DND-41 (cell line): ENCODE measurements around the gene LDLRAP1.

ENCODE experiments used
- ATAC-seq: fragments of 200-7000 bp; cut with Tn5 transposase; 3 replicates; pipeline ENCODE4 v1.9.1; 2021; ENCODE audit warnings: low read depth; ENCODE audit not compliant: insufficient read depth
- DNase-seq: peaks from one replicate; pipeline ENCODE4 v3.0.0-alpha.2; 2020
- H2AFZ ChIP-seq: 2 replicates; pipeline ENCODE4 v1.6.0; 2012; ENCODE audit warnings: low read depth, low read length
- H3K27ac ChIP-seq: 2 replicates; pipeline ENCODE4 v1.5.1; 2012; ENCODE audit warnings: low read length, inconsistent platforms
- H3K27me3 ChIP-seq: fragments of 200-600 bp; sonication (generic); 2 replicates; pipeline ENCODE4 v1.6.0; 2012; ENCODE audit warnings: low read length, mild to moderate bottlenecking, inconsistent platforms; ENCODE audit not compliant: insufficient read depth, poor library complexity
- H3K36me3 ChIP-seq: 2 replicates; pipeline ENCODE4 v1.5.1; 2012; ENCODE audit warnings: low read length, inconsistent platforms; ENCODE audit not compliant: insufficient read depth
- H3K4me1 ChIP-seq: 2 replicates; pipeline ENCODE4 v1.5.1; 2012; ENCODE audit warnings: mild to moderate bottlenecking, low read length; ENCODE audit not compliant: insufficient read depth
- H3K4me2 ChIP-seq: 2 replicates; pipeline ENCODE4 v1.6.0; 2012; ENCODE audit warnings: mild to moderate bottlenecking, moderate library complexity, low read length, inconsistent platforms; ENCODE audit not compliant: insufficient read depth
- H3K4me3 ChIP-seq, 2 experiments: fragments of 200-600 bp in 1 of 2; shearing (Covaris generic) in 1 of 2; 2 replicates each; pipeline ENCODE4 v1.5.1; 2012 to 2016; ENCODE audit warnings: inconsistent platforms in 2 of 2, low read length in 2 of 2, mild to moderate bottlenecking in 2 of 2, low read depth in 1 of 2, moderate library complexity in 1 of 2
- H3K79me2 ChIP-seq: 2 replicates; pipeline ENCODE4 v1.6.0; 2012; ENCODE audit warnings: low read length, inconsistent platforms; ENCODE audit not compliant: insufficient read depth
- H3K9ac ChIP-seq: 2 replicates; pipeline ENCODE4 v1.6.0; 2012; ENCODE audit warnings: low read depth, mild to moderate bottlenecking, inconsistent platforms, low read length, moderate library complexity
- H3K9me3 ChIP-seq: 2 replicates; pipeline ENCODE4 v1.5.1; 2012; ENCODE audit warnings: low read length, moderate library complexity, mild to moderate bottlenecking, inconsistent platforms; ENCODE audit not compliant: insufficient read depth, severe bottlenecking
- H4K20me1 ChIP-seq: 2 replicates; pipeline ENCODE4 v1.6.0; 2012; ENCODE audit warnings: low read length; ENCODE audit not compliant: insufficient read depth
- EZH2 ChIP-seq: IDR thresholded peaks from 3 replicates; pipeline ENCODE4 v1.6.1; 2012; ENCODE audit warnings: borderline replicate concordance, low read depth, mild to moderate bottlenecking, moderate library complexity, low read length, inconsistent platforms; ENCODE audit not compliant: severe bottlenecking
- TF ChIP-seq, protein P1 (sequence below): IDR thresholded peaks from 2 replicates; pipeline ENCODE4 v1.5.1; 2012; ENCODE audit warnings: borderline replicate concordance, low read length, moderate library complexity, mild to moderate bottlenecking; ENCODE audit not compliant: poor library complexity, severe bottlenecking; ENCODE audit errors: extremely low read depth

Gene LDLRAP1

DNA sequence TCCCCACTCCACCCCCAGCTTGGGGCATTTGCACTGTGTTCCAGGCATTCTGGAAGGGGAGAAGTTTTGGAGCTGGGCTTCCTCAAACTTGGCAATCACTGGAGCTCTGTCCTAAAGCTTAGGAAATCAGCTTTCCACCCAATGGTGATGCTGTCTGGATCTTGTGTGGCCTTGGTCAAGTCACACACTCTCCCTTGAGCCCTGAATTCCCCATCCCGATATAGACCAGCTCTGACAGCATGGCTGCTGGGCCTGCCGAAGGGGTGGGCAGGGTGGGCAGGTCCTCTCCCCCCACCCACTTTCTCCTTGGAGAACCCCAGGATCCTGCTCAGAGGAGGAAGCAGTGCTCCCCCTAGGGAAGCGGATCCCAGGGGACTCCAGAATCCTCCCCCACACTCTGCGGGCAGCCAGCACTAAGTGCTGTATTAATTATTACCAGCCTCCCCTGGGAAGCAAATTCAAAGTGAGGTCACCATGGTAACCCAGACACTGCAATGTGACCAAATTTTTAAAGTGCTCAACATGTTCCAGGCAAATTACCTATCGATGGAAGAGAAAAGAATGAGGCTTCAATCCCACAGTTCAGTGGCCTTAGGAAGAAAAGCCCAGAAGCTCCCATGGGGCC, 21.3 kb upstream of the LDLRAP1 start:
- no peaks in the 10 kb centered on the region for H3K36me3 ChIP-seq
- H3K4me3 ChIP-seq: no peak overlapping the region
- H3K27me3 ChIP-seq: no peaks in the 10 kb centered on the region
- H2AFZ ChIP-seq: no peak overlapping the region
- H3K27ac ChIP-seq: no peak overlapping the region
- H3K9ac ChIP-seq: no peak overlapping the region
- H3K79me2 ChIP-seq: no peaks in the 10 kb centered on the region
- TF ChIP-seq EZH2: no peak
- TF ChIP-seq, protein P1, sequence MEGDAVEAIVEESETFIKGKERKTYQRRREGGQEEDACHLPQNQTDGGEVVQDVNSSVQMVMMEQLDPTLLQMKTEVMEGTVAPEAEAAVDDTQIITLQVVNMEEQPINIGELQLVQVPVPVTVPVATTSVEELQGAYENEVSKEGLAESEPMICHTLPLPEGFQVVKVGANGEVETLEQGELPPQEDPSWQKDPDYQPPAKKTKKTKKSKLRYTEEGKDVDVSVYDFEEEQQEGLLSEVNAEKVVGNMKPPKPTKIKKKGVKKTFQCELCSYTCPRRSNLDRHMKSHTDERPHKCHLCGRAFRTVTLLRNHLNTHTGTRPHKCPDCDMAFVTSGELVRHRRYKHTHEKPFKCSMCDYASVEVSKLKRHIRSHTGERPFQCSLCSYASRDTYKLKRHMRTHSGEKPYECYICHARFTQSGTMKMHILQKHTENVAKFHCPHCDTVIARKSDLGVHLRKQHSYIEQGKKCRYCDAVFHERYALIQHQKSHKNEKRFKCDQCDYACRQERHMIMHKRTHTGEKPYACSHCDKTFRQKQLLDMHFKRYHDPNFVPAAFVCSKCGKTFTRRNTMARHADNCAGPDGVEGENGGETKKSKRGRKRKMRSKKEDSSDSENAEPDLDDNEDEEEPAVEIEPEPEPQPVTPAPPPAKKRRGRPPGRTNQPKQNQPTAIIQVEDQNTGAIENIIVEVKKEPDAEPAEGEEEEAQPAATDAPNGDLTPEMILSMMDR: no peak
- H3K9me3 ChIP-seq: no peaks in the 10 kb centered on the region
- H4K20me1 ChIP-seq: no peaks in the 10 kb centered on the region
- H3K4me2 ChIP-seq: no peak overlapping the region
- no peak for ATAC-seq
- no peaks in the 10 kb centered on the region for H3K4me1 ChIP-seq
- no peak for DNase-seq

DNA sequence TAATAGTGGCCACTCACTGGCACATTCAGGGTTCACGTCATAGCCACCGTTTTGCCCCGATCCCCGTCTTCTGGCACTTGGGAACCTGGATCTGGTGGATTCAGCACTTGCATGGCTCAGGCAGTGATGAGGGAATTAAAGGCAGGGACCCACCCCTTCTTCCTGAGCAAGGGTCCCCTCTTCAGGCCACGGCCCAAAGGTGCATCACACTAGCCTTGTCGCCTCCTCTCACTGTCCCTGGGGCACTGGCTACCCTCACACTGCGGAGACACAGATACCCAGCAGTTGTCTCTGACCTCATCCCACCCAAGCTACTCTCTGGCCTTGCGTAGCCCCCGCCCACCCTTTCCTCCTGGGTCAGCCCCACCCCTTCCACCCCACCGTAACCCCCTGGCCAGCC, 19.9 kb upstream of the LDLRAP1 start:
- Histone ChIP-seq H3K27me3 (no peaks in the 10 kb centered on the region), H3K4me2 (no peak overlapping the region), H3K9ac (no peak overlapping the region), H2AFZ (no peak overlapping the region), H4K20me1 (no peaks in the 10 kb centered on the region), H3K9me3 (no peaks in the 10 kb centered on the region), H3K27ac (no peak overlapping the region), H3K36me3 (no peaks in the 10 kb centered on the region), H3K4me3 (no peak overlapping the region), H3K79me2 (no peaks in the 10 kb centered on the region), H3K4me1 (no peaks in the 10 kb centered on the region)
- TF ChIP-seq, protein P1: peak; percentile 47
- no peak for TF ChIP-seq EZH2
- ATAC-seq (no peak), DNase-seq (no peak)

DNA sequence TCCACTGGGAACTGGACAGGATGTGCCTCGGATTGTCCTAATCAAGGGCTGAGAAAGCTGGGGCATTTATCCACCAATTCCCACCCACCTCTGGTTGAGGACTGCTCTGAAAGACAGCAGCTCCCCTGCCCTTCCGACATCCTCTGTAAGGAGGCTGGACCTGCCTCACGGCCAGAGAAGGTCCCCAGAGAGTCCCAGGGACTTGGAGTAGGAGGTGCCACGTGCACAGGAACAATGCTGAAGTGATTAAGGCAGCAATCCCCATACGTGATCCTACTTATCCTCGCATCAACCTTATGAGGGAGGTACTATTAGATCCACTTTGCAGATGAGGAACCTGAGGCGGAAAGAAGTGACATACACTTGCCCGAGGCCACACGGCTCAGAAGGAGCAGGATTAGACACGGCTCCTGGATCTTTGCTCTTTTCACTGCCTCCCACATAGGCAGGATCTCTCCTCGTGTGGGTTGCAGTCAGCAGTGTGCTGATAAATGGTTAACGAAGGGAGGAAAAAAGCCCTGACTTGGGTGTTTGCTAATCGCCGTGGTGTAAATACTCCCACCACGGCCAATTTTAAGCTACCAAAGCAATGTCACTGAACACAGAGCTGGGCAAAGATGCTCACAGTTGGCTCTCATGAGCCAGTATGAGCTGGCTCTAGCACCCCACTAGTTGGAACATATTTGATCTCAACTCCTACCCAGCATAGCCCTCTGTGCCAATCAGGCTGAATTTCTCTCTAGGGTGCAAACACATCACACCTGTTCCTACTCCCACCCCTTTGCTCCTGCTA, 18.6 kb upstream of the LDLRAP1 start:
- no peak for DNase-seq
- no peak overlapping the region for H3K9ac ChIP-seq
- H3K4me2 ChIP-seq: no peak overlapping the region
- no peak overlapping the region for H3K27ac ChIP-seq
- H3K4me3 ChIP-seq: no peak overlapping the region
- H4K20me1 ChIP-seq: no peaks in the 10 kb centered on the region
- TF ChIP-seq, protein P1: no peak
- no peak for TF ChIP-seq EZH2
- no peak overlapping the region for H2AFZ ChIP-seq
- no peaks in the 10 kb centered on the region for H3K27me3 ChIP-seq
- H3K9me3 ChIP-seq: no peaks in the 10 kb centered on the region
- no peaks in the 10 kb centered on the region for H3K4me1 ChIP-seq
- no peak for ATAC-seq
- H3K36me3 ChIP-seq: no peaks in the 10 kb centered on the region
- H3K79me2 ChIP-seq: no peaks in the 10 kb centered on the region
